Medulla oblongata (tissue), 1 donor: ENCODE results near the gene LRBA.

ENCODE experiments used
- DNase-seq: peaks from one replicate; pipeline ENCODE4 v3.0.0-alpha.2; 2015; ENCODE audit errors: extremely low spot score

Gene LRBA

DNA sequence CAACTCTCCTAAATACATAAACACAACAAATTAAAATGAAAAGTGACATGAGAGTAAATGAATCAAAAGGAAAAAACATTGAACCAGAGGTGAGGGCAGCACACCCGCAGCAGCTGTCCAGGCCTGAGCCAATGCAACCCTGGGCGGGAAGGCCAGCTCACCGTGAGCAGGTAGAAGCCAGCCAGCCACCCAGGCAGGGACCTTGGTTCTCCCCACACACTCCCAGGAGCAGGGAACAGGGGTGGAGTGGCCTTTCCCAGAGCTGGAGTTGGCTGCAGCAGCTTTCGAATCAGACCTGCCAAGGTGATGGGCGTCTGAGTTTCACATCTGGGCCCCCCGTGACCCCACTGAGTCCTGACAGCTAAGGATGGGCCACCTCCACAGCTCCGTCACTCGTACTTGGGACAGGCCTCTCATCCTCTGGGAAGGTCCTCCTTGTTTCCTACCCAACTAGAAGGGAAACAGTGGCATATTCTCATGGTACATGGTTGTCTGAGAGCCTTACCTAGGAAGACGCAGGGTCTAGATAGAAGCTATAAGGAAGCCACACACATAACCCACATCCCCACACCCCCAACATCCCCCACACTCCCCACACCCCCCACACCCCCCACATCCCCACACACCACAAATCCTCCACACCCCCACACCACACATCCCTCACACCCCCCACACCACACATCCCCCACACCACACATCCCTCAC lies 764.6 kb downstream of the LRBA start:
- no peak for DNase-seq

DNA sequence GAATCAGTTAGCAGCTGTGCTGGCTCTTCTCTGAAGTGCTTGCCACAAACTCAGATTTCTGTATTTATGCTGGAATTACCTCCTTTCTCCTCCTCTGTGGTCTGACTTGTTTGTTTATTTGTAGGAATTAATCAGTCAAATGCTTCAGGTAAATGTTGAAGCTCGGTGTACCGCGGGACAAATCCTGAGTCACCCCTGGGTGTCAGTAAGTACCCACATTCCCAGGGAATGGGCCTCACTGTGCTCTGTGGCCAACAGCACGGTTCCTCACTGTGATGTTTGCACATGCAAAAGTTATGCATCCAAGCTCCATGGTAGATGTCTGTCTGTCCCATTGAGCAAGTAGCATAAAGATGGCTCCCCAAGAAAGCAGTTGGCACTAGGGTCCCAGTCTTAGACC lies 766.9 kb downstream of the LRBA start:
- no peak for DNase-seq

DNA sequence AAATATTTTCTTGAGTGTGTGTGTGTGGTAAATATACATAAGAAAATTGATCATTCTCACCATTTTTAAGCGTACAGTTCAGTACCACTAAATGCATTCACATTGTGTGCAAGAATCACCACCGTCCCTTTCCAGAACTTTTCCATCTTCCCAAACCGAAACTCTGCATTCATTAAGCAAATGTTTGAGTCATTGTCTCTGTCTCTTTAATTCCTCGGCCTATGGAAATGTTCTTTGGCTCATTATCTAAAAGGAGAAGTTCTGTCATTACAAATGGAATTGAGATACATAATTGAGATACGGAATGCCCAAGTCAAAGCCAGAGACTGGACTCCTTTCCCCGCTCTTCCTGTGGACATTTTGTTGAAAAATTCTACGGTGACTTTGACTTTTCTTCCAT lies 767.9 kb downstream of the LRBA start:
- no peak for DNase-seq

DNA sequence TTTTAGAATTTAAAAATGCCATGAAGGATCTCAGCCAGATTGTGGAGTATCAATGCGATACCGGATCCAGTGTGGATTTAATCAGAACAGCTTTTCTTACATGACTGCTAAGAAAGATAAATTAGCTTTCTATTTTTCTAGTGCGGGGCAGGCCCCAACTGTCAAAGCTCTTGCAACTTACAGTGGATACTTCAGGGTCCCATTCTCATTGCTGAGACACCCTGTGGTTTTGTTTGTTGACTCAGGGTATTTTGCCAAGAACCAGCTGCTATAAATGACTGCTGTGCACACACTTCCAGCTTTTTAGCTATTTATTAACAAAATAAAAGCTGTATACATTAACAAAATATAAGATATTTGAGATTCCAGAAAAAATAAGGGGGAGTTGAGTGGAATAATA lies 770.5 kb downstream of the LRBA start:
- no peak for DNase-seq

DNA sequence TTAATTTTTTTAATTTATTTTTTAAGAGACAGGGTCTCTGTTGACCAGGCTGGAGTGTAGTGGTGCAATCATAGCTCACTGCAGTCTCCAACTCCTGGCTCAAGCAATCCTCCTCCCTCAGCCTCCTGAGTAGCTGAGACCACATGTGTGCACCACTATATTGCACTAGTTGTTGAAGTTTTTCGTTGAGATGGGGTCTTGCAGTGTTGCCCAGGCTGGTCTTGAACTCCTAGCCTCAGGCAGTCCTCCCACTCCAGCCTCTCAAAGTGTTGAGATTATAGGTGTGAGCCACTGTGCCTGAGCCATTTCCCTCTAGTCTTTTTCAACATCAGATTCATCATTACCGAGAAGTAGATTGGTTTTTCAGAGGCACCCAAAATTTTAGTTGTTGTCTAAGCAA lies 771.2 kb downstream of the LRBA start:
- no peak for DNase-seq

DNA sequence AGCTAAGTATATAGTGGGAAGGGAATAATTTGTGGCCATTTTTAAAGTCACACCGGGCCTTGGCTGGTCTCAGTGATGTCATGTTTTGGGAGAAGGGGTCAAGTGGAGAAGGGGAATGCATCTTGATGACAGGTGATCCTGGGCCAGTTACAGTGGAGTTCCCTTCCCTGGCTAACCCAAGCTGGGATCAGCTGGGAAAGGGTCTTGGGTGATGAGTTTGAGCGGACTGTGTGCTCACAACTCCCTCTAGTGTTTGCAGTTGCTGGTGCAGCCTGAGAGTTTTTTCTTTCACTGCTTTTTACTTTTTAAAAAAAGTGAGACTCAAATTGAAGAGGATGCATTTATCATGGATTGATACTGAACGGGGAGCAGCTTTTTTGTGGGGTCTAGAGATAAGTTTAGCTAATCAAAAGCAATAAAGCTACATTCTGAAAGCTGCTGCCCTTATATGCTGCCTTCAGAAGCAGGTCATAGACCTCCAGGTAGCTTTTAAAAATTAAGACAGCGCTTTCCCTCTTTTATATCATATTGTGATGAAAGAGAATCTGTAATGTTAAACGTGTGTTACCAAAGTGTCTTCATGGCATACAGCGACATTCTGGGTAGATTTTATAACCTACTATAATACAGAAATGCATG lies 772.1 kb downstream of the LRBA start:
- peak; percentile 65 for DNase-seq

DNA sequence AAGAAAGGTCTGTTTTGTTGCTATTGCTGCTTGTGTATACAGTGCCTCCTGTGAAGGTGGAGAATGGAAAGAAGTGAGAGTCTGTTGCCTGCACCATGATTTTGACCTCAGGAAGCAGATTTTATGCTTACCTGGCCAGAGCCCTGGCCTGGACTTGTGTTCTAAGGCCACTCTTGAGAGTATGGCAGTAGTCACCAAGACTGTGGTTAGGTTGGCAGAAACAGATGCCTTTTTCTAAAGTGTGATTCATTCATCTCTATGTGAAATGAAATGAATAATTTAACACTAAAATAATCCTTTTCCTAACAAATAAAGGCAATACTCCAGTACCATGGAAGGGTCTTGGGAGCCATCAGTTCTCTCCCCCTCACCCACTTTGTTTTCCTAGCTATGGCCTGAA lies 775.1 kb downstream of the LRBA start:
- DNase-seq, result no peak

DNA sequence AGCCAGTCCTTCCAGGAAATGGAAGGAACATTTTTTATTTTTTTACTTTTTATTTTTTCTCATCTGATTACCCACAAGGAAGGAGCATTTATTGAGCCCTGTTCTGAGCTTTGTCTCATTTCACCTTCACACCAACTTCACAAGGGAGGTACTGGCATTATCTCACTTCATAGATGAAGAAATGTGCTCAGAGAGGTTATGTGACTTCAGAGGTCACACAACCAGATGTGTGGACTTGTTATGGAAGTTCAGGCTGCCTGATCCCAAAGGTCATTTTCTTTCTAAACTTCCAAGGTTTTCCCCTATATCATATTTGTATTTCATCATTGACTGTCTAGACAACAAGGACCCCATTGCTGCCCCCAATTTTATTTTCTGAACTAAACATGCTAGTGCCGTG lies 776.5 kb downstream of the LRBA start:
- DNase-seq, result no peak

DNA sequence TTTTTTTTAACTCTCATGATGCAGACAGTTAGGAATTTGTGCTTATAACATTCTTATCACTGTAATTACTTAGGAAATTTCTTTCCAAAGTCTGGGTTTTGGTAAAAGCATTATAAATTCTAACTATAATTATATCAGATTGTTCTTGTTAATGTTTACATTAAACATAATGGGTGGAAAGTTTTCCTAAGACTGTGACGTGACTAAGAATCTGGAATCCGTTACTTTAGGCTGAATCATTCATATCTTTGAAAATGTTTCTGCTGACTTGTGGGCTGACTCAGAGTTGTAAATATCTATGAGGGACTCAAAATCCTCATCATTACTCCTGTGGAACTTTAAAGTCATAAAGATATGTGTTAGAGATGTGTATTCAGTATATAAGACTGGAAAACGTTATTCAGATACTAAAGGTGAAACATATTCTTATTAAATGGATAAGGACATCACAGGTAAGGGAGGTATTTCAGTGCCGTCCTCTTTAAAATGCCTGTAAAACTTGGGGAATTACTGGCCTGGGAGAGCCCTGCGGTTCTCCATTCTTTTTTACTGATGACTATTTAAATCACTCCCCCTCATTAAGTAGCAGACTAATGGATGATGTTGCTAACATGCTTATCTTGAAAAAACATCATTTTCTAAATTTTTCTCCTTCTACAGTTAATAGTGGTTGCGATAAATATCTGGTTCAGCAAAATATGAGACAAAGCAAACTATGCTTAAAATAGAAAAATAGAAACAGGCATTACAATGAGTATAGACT lies 777.8 kb downstream of the LRBA start:
- DNase-seq, result no peak

DNA sequence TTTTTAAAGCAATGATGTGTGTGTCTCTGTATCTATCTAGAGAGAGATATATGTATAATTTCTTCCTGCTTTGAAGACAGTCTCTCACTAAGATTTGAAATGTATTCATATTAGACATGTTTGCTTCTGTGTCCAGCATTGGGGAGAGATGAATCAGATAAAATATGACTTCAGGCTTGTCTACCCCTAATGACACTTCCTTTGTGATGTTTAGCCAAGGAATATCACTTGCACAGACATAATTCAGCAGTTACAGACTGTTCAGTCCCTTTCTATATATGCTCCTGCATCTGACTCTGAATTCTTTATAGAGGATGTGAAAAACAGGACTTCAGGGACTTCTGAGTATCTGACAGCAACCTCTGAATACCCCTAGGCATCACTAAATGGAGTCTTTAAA lies 778.5 kb downstream of the LRBA start:
- DNase-seq, result no peak

DNA sequence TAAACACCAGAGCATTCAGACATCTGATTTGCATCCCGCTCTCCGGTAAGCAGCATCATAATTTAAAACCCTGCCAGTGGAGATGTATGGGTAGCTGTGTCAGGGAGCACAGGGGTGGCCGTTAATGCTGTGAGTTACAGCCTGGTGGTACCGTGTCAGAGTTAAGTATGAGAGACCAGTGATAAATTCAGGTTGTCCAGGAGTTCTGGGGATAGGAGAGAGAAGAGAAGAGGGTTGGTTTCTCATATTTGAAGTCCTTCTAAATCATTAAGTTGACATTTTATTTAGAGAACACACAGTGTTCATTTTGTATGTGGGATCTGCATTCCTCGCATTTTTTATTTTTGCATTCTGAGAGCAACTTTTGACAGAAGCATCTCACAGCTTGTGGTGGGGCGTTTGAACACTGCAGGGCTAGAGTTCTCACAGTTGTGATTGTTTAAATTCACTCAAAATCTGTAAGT lies 779.2 kb downstream of the LRBA start:
- no peak for DNase-seq

DNA sequence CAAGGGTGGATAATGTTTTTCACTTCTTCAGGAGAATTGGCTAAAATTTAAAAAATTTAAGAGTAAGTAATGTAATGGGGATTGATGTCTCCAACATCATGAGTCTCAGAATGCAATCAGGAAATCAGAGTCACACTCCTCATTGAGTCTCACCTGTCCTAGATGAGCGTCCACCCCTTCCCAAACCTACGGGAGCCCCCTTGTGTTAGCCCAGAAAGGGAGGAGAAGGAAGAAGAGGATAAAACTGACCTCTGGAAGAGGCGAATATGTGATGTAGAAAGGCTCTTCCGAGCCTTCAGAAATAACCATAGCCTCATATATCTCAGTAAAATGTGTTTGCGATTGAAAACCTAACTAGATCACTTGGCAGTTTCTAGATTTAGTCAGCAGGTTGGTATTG lies 779.8 kb downstream of the LRBA start:
- no peak for DNase-seq

DNA sequence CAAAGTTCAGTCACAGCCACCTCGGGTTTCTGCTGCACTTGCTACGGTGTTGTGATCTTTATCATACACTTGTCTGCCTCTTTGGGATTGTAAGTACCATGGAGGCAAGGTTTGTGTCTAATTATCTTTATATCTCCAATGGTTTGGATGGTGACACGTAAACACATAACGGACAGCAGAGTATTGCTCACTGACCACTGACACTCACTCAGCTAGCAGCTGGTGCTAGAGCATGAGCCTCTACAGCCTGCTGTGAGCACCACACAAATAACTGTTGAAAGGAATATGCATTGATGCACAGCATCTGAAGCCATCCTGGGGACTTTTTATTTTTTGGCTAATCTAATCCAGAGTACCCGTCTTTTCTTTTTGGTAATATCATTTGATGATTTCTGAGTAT lies 780.8 kb downstream of the LRBA start:
- DNase-seq, result no peak

DNA sequence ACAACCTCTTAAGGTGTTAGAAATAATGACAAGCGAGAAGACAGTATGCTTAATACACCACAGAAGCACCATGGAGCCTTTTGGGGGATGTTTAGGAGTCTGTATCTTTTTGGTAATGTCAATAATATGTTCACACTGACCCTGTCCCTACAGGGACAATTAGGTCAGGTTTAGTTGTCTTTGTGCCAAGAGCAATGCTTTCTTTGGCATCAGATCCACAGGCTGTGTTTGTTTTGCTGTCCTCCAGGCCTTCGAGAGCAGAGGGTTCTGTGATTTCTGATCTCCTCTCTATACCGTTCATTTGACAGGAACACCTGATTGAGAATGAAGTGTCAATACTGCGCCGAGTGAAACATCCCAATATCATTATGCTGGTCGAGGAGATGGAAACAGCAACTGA lies 783.1 kb downstream of the LRBA start:
- DNase-seq, result no peak

DNA sequence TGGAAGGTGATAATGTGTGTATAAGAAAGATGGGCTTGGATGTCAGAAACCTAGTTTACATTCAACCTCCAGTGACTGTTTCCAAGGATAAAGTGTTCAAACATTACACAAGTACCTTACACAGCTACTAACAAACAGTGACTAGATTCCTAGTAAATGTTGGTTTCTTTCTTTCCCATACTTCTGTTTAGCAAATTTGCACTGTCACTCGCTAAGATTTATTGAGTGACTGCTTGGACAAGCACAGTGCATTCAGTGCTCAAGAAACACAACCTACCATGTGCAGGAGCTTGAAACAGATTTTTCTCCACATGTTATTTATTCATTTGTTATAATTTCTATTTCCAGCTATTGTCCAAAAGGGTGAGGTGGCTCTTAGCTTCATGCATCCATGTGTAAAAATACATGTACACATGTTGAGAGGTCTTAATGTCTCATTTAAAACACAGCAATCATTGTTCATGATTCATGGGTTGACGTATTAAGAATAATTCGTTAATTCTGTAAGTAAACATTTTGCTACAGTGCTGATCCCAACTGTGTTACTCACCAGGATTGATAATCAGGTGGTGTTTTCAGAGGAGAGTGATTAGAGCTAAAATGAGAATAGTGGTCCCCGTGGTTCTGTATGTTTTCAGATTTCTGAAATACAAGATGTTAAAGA lies 783.8 kb downstream of the LRBA start:
- DNase-seq, result no peak

DNA sequence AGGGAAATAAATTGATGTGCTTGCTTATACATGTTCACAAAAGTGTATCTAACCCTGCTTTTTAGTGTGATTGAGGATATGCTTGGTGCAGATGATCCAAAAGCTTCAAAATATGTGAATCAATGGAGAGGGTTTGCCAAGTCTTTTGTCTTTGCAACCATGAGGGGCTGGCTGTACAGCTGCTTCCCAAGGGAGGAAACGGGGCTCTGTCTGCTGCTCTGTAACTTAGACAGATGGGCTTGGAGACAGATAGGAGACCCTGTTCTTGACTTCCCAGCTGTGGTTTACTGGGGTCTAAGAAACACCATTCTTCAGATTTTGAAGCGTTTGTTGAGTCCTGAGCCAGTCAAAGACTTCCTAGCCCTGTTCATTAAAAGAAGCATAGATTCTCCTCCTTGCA lies 784.5 kb downstream of the LRBA start:
- DNase-seq, result no peak

DNA sequence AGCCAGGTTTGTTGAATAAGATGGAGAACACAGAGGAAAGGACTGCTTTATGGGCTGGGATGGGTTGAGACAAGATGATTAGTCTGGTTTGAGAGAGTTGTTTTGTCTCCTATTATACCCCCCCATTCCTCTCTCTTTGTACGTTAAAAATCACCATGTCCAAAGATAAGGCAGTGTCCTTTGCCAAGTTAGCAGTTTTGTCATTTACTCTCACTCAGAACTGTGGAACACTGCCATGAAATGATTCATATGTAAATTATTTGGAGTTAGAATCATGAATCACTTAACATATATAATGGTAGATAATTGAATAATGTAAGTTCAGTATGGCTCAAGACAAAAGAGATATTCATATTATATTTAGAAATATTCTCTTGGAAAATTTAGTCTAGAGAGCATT lies 785.6 kb downstream of the LRBA start:
- DNase-seq, result no peak

DNA sequence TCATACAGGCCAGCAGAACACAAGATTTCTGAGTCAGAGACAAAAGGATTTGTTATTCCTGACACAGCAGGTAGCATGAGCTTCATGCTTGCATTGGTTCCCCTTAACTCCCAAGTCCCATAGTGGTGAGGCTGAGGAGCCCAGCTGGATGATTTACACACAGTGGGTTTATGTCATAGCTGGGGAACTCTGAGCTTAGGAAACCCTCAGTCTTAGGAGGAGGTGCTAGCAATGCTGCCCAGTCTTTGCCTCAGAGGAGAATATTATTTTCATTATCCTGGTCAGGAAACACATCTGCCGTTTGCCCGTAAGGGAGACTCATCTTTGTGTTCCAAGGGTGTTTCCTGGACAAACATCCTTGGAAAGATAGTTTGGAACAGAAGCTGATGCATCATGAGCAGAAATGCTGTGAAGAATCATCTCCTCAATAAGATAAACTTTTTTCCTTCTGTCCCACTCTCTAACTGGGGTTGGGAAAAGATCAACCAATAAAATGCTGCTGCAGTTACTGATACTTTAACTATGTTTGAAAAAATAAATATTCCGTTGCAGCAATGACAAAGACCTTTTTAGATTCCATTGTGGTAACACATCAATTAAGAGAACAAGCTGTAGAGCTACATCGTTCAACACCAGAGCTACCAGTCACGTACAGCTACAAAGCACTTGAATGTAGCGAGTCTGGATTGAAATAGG lies 790.0 kb downstream of the LRBA start:
- no peak for DNase-seq

DNA sequence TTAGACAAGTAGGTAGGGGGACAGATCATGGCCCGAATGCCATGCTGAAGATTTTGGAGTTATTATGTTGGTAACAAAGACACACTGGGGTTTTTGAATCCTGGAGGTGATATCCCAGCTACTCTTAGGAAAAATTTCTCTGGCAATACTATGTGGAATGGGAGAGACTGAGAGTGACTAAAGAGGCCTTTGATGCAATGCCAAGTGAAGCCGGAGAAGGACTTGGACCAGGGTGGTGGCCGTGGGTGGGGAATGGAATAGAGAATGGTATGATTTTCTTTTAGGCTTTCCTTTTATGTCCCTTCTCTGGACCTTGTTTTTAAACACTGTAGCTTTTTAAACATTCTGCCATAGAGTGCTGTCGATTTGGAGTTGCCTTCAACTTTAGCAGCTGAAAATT lies 795.2 kb downstream of the LRBA start:
- no peak for DNase-seq

DNA sequence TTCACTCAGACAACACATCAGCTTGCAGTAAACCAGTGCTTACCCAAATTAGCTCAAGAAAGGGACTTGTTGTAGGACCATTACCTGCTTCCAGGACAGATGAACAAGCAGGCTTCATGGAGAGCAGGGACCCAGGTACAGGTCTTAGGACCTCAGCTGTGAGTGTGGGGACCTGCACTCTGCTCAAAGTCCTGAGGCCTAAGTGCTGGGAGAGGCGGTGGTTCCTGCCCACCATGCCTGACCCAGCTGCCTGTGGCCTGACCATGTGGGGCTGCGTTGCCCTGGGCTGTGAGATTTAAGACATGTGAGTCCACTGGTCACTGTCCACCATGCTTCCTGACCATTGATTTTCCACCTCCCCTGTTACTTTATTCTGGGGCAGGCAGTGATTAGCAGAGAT lies 796.6 kb downstream of the LRBA start:
- no peak for DNase-seq

DNA sequence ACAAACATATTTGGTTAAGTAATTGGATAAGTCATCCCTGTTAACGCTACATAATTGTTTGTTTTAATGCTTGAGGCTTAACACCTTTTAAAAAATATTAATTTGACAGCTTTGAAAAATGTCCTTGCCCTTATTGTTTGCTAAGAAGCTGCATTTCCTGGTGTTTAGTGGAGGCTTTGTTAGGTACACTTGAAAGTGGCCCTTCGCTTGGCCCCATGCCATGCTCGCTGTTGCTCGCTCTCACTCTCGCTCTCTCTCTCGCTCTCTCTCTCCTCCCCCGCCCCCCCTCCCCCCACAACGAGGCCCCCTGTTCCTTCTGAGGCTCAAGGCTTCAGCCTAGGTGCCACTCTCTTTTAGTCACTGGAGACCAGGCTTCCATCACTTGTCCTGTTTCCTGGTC lies 797.3 kb downstream of the LRBA start:
- DNase-seq, result peak; percentile 16

DNA sequence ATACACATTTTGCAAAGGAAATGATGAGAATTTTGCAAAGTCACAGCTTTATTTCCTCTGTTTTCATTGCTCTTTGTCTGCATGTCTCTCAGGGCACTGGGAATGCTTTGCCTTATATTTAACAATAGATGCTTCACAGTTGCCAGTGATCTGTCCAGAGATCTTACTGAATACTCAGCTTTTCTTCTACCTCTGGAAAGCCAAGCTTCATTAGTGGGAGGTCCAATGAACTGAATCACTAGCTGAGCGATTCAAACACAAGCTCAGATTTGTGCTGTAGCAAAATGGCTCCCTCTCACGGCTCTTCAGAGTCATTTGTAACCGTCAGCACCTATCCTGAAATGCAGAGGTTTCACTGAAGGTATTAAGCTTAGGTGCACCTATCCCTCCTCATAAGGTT lies 797.9 kb downstream of the LRBA start:
- peak; percentile 86 for DNase-seq
